SIG-M5 treated with dmso at 0.1 percent for 504 hours (cell line): ENCODE data around the gene GSG1L2.

ENCODE experiments used
- DNase-seq: peaks from one replicate; lab custom pipeline; 2025; ENCODE audit not compliant: unreplicated experiment; lab: John Stamatoyannopoulos, UW

GSG1L2 gene

GRCh38 chr17:9825641-9826150 lies 3.8 kb upstream of the GSG1L2 start, which contains the start of gene GLP2R:
Gene GLP2R (plus strand): TSS chr17:9825924. CDS start chr17:9826064, 140 bp downstream.
- DNase-seq: no peak

DNA sequence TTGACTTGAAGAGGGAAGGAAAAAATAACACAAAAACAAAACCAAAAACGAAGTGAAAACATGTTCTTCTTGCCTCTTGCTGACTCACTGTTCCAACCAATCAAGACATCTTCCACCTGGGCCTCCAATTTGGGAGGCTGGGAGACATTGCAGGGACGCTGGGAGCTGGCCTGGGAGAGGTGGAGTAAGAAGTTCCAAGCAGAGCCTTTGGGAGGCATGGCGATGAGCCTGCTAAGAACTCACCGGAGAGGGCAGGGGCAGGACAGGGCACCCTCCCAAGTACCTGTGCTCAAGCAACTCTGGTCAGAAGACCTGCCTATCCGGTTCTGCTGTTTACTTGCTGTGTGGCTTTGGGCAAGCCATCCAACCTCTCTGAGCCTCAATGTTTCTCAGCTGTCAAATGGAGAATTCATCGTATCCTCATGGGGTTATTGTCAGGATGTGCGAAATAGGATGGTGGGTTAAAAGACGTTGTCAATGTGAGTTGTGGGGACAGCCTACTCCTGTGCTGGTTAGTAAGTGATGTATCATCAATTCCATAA lies 3.0 kb upstream of the GSG1L2 start:
- no peak for DNase-seq

- DNase-seq: no peak
These were observed 2.2 kb upstream of the GSG1L2 start for GRCh38 chr17:9824094-9824493.

- DNase-seq: no peak
These were observed 1.4 kb downstream of the GSG1L2 start for GRCh38 chr17:9820448-9820847.

DNA sequence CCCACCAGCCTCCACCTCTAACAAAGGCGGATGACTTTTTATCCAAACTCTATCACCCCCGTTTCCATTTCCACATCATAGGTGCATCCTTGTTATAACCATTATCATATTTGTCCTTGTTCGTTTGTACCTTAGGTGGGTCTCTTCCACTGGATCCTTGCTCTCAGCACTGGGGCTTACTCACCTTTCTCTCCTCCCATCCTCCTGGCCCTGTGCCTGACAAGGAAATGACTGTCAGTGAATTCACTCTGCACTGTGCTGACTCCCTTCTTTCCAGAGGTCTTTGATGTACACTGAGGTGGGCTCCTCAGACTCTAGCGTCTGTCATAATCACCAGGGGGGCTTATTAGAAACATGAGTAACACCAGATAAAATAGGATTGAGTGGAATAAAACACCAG lies 3.1 kb downstream of the GSG1L2 start:
- DNase-seq: no peak

GRCh38 chr17:9817086-9817485 lies 4.8 kb downstream of the GSG1L2 start:
- DNase-seq: peak; percentile 33

DNA sequence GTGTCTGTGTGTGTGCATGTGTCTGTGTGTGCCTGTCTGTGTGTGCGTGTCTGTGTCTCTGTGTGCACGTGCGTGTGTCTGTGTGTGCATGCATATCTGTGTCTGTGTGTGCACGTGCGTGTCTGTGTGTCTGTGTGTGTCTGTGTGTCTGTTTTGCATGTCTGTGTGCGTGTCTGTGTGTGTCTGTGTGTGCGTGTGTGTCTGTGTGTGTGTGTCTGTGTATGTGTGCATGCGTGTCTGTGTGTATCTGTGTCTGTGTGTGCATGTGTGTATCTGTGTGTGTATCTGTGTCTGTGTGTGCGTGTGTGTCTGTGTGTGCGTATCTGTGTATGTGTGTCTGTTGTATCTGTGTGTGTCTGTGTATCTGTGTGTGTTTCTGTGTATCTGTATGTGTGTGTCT lies 5.4 kb downstream of the GSG1L2 start:
- DNase-seq: no peak

DNA sequence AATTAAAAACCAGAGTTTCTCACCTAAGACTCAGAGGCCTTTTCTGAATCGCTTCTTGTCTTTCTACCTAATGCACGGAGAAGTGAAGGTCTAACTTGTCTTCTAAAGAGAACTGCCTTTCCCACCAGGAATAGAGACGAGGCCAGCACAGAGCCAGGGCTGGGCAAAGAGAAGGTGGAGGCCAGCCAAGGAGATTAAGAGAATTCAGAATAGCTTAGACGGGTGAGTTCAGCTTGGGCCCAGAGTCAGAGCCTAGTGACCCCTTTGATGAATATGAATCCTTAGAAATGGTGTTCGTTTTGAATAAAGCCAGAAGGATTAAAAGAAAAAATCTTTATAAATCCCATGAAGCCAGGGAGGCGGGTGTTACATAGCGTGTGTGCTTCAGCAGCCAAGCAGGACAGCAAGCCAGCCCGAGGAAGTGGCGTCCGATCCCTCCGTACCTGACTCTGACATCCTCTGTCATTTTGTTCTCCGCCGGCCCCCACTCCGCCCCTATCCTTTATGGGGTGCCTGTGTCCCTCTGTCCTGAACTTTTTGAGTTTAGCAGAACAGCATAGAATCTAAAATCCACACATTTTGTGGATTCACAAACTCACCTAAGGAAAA lies 7.4 kb downstream of the GSG1L2 start:
- DNase-seq: no peak

GRCh38 chr17:9813166-9813565 lies 8.7 kb downstream of the GSG1L2 start:
- DNase-seq: no peak

DNA sequence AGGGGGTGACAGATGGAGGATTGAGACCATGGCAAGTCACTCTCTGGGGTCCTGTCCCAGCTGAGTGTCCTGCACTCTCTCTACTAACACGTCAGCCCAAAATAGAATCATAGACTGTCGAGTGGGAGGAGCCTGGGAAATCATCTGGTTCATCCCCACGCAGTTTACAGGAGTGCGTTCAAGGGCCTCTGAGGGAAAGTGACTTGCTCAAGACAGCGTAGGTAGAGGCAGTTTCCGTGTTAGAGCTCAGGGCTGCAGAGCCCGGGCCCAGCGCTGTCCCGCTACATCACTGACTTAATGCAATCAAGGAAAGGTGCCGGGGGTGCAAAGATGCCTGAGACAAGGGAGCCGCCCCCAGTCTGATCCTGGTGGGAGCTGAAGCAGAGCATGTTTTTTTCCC lies 10.3 kb downstream of the GSG1L2 start:
- DNase-seq: no peak

- no peak for DNase-seq
These were observed 10.8 kb downstream of the GSG1L2 start for GRCh38 chr17:9811086-9811485.

- DNase-seq: no peak
These were observed 11.6 kb downstream of the GSG1L2 start for GRCh38 chr17:9810100-9810949.

- no peak for DNase-seq
These were observed 12.5 kb downstream of the GSG1L2 start for GRCh38 chr17:9809409-9809808.

- no peak for DNase-seq
These were observed 15.2 kb downstream of the GSG1L2 start for GRCh38 chr17:9806699-9807098.

GRCh38 chr17:9805769-9806168 lies 16.1 kb downstream of the GSG1L2 start:
- DNase-seq: no peak

DNA sequence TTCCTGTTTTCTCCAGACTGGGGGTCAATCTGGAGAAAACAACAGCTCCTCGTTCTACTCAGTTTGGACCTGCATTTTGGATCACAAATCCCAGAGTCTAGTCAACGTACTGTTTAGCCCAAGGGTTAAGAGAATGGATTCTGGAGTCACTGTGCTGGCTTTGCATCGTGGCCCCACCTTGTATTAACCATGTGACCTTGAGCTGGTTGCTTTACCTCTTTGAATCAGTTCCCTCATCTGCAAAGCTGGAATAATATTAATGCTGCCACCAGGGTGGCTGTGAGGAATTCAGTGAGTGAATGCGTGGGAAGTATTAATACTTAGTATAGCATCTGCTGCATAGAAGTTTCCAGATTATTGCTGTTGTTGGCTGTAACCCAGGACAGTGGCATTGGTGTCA lies 19.2 kb downstream of the GSG1L2 start:
- DNase-seq: no peak

GRCh38 chr17:9802294-9802693 lies 19.6 kb downstream of the GSG1L2 start:
- peak; percentile 4 for DNase-seq

GRCh38 chr17:9801505-9801904 lies 20.4 kb downstream of the GSG1L2 start:
- DNase-seq: no peak

- DNase-seq: no peak
These were observed 23.2 kb downstream of the GSG1L2 start for GRCh38 chr17:9798724-9799123.

GRCh38 chr17:9798008-9798407 lies 23.9 kb downstream of the GSG1L2 start:
- DNase-seq: no peak

- DNase-seq: no peak
These were observed 29.6 kb downstream of the GSG1L2 start for GRCh38 chr17:9792181-9792840.
